SK-N-SH (cell line): ENCODE results near the gene RMDN2. TPM values are rescaled to one million over a fixed set of nuclear protein-coding genes. Genes with fewer than 3 reads are reported as not detected.

Experiments
- CTCF ChIA-PET: fragments of 300-600, 350-600 bp; formaldehyde crosslinking; extraction: SDS; loops from one replicate; lab custom pipeline; 2021; lab: Yijun Ruan, JAX
- POLR2A ChIA-PET: fragments of 350-600 bp; sonication (Branson Sonifier 250); formaldehyde crosslinking; extraction: SDS; loops from one replicate; lab custom pipeline; 2020; ENCODE audit warnings: antibody characterized with exemption, inconsistent platforms; lab: Yijun Ruan, JAX
- DNase-seq: peaks from one replicate; pipeline ENCODE4 v3.0.0; 2012
- H2AFZ ChIP-seq: fragments of 200-600 bp; sonication (generic); 2 replicates; pipeline ENCODE4 v1.8.1; 2016; ENCODE audit warnings: antibody characterized with exemption, mild to moderate bottlenecking, low read depth
- H3F3A ChIP-seq: fragments of 200-600 bp; sonication (generic); replicated peaks from 2 replicates; pipeline ENCODE3; 2016; ENCODE audit warnings: antibody characterized with exemption, mild to moderate bottlenecking; ENCODE audit not compliant: insufficient read depth
- H3K27ac ChIP-seq, 2 experiments: fragments of 200-500 bp in 1 of 2; fragments of 200-600 bp in 1 of 2; sonication (Bioruptor generic) in 1 of 2; sonication (generic), shearing (Covaris generic) in 1 of 2; 2 replicates each; pipeline versions ENCODE4 v1.5.1 to v1.6.1; 2014 to 2016; ENCODE audit warnings: low read depth in 2 of 2, inconsistent platforms in 1 of 2, low read length in 1 of 2, mild to moderate bottlenecking in 1 of 2, mixed read lengths in 1 of 2
- H3K27me3 ChIP-seq: fragments of 200-600 bp; sonication (generic), shearing (Covaris generic); 2 replicates; pipeline ENCODE4 v1.6.1; 2016; ENCODE audit warnings: mixed run types; ENCODE audit not compliant: insufficient read depth
- H3K36me3 ChIP-seq, 2 experiments: fragments of 200-500 bp in 1 of 2; fragments of 200-600 bp in 1 of 2; sonication (Bioruptor generic) in 1 of 2; sonication (generic) in 1 of 2; replicated peaks in 1 of 2; 2 replicates each; pipeline versions ENCODE3 to v1.5.1; 2014 to 2016; ENCODE audit warnings: low read length in 1 of 2, mild to moderate bottlenecking in 1 of 2; ENCODE audit not compliant: insufficient read depth in 2 of 2, control insufficient read depth in 1 of 2
- H3K4me1 ChIP-seq, 2 experiments: fragments of 200-500 bp in 1 of 2; fragments of 200-600 bp in 1 of 2; sonication (Bioruptor generic) in 1 of 2; sonication (generic), shearing (Covaris generic) in 1 of 2; 2 replicates each; pipeline versions ENCODE4 v1.5.1 to v1.6.1; 2014 to 2016; ENCODE audit warnings: low read depth in 1 of 2, low read length in 1 of 2, mixed run types in 1 of 2; ENCODE audit not compliant: insufficient read depth in 2 of 2, control insufficient read depth in 1 of 2
- H3K4me2 ChIP-seq: fragments of 200-600 bp; sonication (generic), shearing (Covaris generic); 2 replicates; pipeline ENCODE4 v1.6.1; 2017; ENCODE audit warnings: mixed run types
- H3K4me3 ChIP-seq, 2 experiments: fragments of 200-500 bp in 1 of 2; fragments of 200-600 bp in 1 of 2; sonication (Bioruptor generic) in 1 of 2; sonication (generic), shearing (Covaris generic) in 1 of 2; 2 replicates each; pipeline versions ENCODE4 v1.5.1 to v1.8.1; 2014 to 2016; ENCODE audit warnings: low read depth in 2 of 2, inconsistent platforms in 1 of 2, low read length in 1 of 2, mild to moderate bottlenecking in 1 of 2, mixed read lengths in 1 of 2, moderate library complexity in 1 of 2
- H3K79me2 ChIP-seq: fragments of 200-600 bp; sonication (generic); 2 replicates; pipeline ENCODE4 v1.8.1; 2017; ENCODE audit warnings: mild to moderate bottlenecking; ENCODE audit not compliant: insufficient read depth
- H3K9ac ChIP-seq: fragments of 200-600 bp; sonication (generic); 2 replicates; pipeline ENCODE4 v1.6.1; 2017; ENCODE audit warnings: mixed run types
- H3K9me2 ChIP-seq: fragments of 200-600 bp; sonication (generic); 2 replicates; pipeline ENCODE4 v1.6.1; 2017; ENCODE audit warnings: mixed run types
- H3K9me3 ChIP-seq: fragments of 200-600 bp; sonication (generic); 2 replicates; pipeline ENCODE4 v1.6.1; 2017; ENCODE audit warnings: mixed run types, mild to moderate bottlenecking, moderate library complexity
- H4K20me1 ChIP-seq: fragments of 200-600 bp; sonication (generic); 2 replicates; pipeline ENCODE4 v1.6.1; 2017; ENCODE audit warnings: mild to moderate bottlenecking, mixed run types; ENCODE audit not compliant: insufficient read depth
- CHD2 ChIP-seq: fragments of 150-350 bp; IDR thresholded peaks from 2 replicates; pipeline ENCODE4 v1.6.1; 2018; ENCODE audit warnings: low read length; ENCODE audit not compliant: partially characterized antibody
- EP300 ChIP-seq, 2 experiments: IDR thresholded peaks; 2 replicates each; pipeline versions ENCODE4 v1.4.0 to v1.6.1; 2012; ENCODE audit warnings: borderline replicate concordance in 1 of 2, low read depth in 1 of 2, low read length in 1 of 2
- EZH2phosphoT487 ChIP-seq: fragments of 200-600 bp; sonication (generic); IDR thresholded peaks from 2 replicates; pipeline ENCODE4 v1.6.1; 2017; ENCODE audit warnings: low read depth, mixed run types, mild to moderate bottlenecking, antibody characterized with exemption, moderate library complexity, borderline replicate concordance
- MXI1 ChIP-seq: IDR thresholded peaks from 2 replicates; pipeline ENCODE4 v1.6.1; 2012; ENCODE audit warnings: mild to moderate bottlenecking, low read depth, low read length, improper control_type of control experiment
- NFIC ChIP-seq: IDR thresholded peaks from 2 replicates; pipeline ENCODE4 v1.4.0; 2012; ENCODE audit warnings: borderline replicate concordance
- NRF1 ChIP-seq: IDR thresholded peaks from 2 replicates; pipeline ENCODE4 v1.6.1; 2012; ENCODE audit warnings: low read depth, mild to moderate bottlenecking, low read length
- PBX3 ChIP-seq: IDR thresholded peaks from 2 replicates; pipeline ENCODE4; 2012
- POLR2AphosphoS5 ChIP-seq: IDR thresholded peaks from 2 replicates; pipeline ENCODE4 v1.6.1; 2012; ENCODE audit warnings: low read depth, low read length
- RAD21 ChIP-seq: IDR thresholded peaks from 2 replicates; pipeline ENCODE4 v1.6.1; 2012; ENCODE audit warnings: mild to moderate bottlenecking, low read length
- RCOR1 ChIP-seq: fragments of 150-350 bp; IDR thresholded peaks from 2 replicates; pipeline ENCODE4 v1.6.1; 2017; ENCODE audit warnings: antibody characterized with exemption, low read length
- REST ChIP-seq: IDR thresholded peaks from 2 replicates; pipeline ENCODE4 v1.6.1; 2012; ENCODE audit warnings: mild to moderate bottlenecking, low read depth, low read length, moderate library complexity
- RFX5 ChIP-seq: IDR thresholded peaks from 2 replicates; pipeline ENCODE4 v1.6.1; 2012; ENCODE audit warnings: mild to moderate bottlenecking, improper control_type of control experiment, low read length
- SIN3A ChIP-seq: IDR thresholded peaks from 2 replicates; pipeline ENCODE4 v1.6.1; 2012; ENCODE audit warnings: low read depth, mild to moderate bottlenecking, low read length, moderate library complexity, borderline replicate concordance
- TEAD4 ChIP-seq: IDR thresholded peaks from 2 replicates; pipeline ENCODE4 v1.4.0; 2012; ENCODE audit warnings: mild to moderate bottlenecking, borderline replicate concordance; ENCODE audit not compliant: insufficient read depth
- USF1 ChIP-seq: IDR thresholded peaks from 2 replicates; pipeline ENCODE4 v1.4.0; 2012; ENCODE audit warnings: low read depth, borderline replicate concordance
- USF2 ChIP-seq: fragments of 150-350 bp; IDR thresholded peaks from 2 replicates; pipeline ENCODE4 v1.6.1; 2017; ENCODE audit warnings: antibody characterized with exemption, low read length, low read depth, borderline replicate concordance
- ZBTB33 ChIP-seq: IDR thresholded peaks from 2 replicates; pipeline ENCODE4 v1.4.0; 2012; ENCODE audit warnings: low read depth, borderline replicate concordance
- WGBS: methylation state at CpG from one replicate; pipeline ENCODE4 v1.1.6; 2017; ENCODE audit warnings: low lambda C conversion rate; 5-methylcytosine and 5-hydroxymethylcytosine counted together
- polyA plus RNA-seq, 3 experiments: library from polyadenylated mRNA; depleted of rRNA; stranded (reverse); fragments of >200 nt; gene quantifications; 2 replicates each; pipeline ENCODE4 v1.2.3, GENCODE V29; 2012

RMDN2 gene
- polyA plus RNA-seq, 1 of the 3 experiments (the other 2 are of a cell fraction): 7.3 TPM

GRCh38 chr2:37886745-37887144 lies 38.3 kb upstream of the RMDN2 start:
- Histone ChIP-seq H3K9me2 (no peaks in the 10 kb centered on the region), H3K79me2 (no peaks in the 10 kb centered on the region), H3F3A (no peaks in the 10 kb centered on the region), H4K20me1 (no peaks in the 10 kb centered on the region), H3K4me1 (peaks cover 0 to 6% of the 10 kb centered on the region in 2 experiments; a peak in 1 of 4 replicates), H3K9me3 (no peaks in the 10 kb centered on the region), H3K4me2 (no peak overlapping the region), H2AFZ (no peak overlapping the region), H3K27ac (no peak overlapping the region), H3K36me3 (no peaks in the 10 kb centered on the region), H3K9ac (no peak overlapping the region), H3K27me3 (no peaks in the 10 kb centered on the region), H3K4me3 (no peak overlapping the region)
- ChIA-PET CTCF (interaction anchor here (0.5 to 23.4 kb wide), 8 partner anchors 11 to 496 kb away, joined by 3 to 546 read pairs (median 5); no protein-coding TSS in a partner anchor), POLR2A (no interaction called here)
- DNase-seq: no peak
- 90% methylated on average over 5 of the region's 5 CpGs for WGBS
- TF ChIP-seq RAD21: no peak
- no peak for TF ChIP-seq REST
- TF ChIP-seq USF2: no peak
- no peak for TF ChIP-seq EZH2phosphoT487
- TF ChIP-seq PBX3: no peak
- TF ChIP-seq NFIC: no peak
- no peak for TF ChIP-seq EP300 (IDR thresholded peaks at IDR 0.05; ENCODE audit: borderline replicate concordance in 1 of 2, low read depth in 1 of 2, low read length in 1 of 2)
- no peak for TF ChIP-seq CHD2
- no peak for TF ChIP-seq ZBTB33
- TF ChIP-seq NRF1: no peak
- no peak for TF ChIP-seq MXI1
- no peak for TF ChIP-seq RCOR1
- no peak for TF ChIP-seq SIN3A
- no peak for TF ChIP-seq RFX5
- no peak for TF ChIP-seq POLR2AphosphoS5
- TF ChIP-seq USF1: no peak
- no peak for TF ChIP-seq TEAD4
